MM.1S (cell line): ENCODE data around the gene AGAP1.

Source experiments
- DNase-seq: peaks from one replicate; pipeline ENCODE4 v3.0.0-alpha.2; 2015
- H2AFZ ChIP-seq: fragments of 300-600 bp; sonication (generic); 2 replicates; pipeline ENCODE4 v1.6.0; 2016; ENCODE audit warnings: antibody characterized with exemption, low read length
- H3F3A ChIP-seq: fragments of 300-600 bp; sonication (generic); 2 replicates; pipeline ENCODE4 v1.6.1; 2016; ENCODE audit warnings: mild to moderate bottlenecking, antibody characterized with exemption, low read length, moderate library complexity, mixed read lengths; ENCODE audit not compliant: insufficient read depth
- H3K27ac ChIP-seq: fragments of 300-600 bp; sonication (generic); 2 replicates; pipeline ENCODE4 v1.5.1; 2016; ENCODE audit warnings: mild to moderate bottlenecking, low read length
- H3K27me3 ChIP-seq: fragments of 300-600 bp; sonication (generic); replicated peaks from 2 replicates; pipeline ENCODE4 v1.6.0; 2016; ENCODE audit warnings: low read length; ENCODE audit not compliant: insufficient read depth
- H3K36me3 ChIP-seq: fragments of 300-600 bp; sonication (generic); replicated peaks from 2 replicates; pipeline ENCODE4 v1.6.1; 2016; ENCODE audit warnings: mild to moderate bottlenecking, low read length, mixed read lengths; ENCODE audit not compliant: insufficient read depth
- H3K4me1 ChIP-seq: fragments of 300-600 bp; sonication (generic); 2 replicates; pipeline ENCODE4 v1.6.1; 2016; ENCODE audit warnings: low read length, mixed read lengths
- H3K4me2 ChIP-seq: fragments of 300-600 bp; sonication (generic); 2 replicates; pipeline ENCODE4 v1.6.0; 2016; ENCODE audit warnings: low read depth, low read length
- H3K4me3 ChIP-seq: fragments of 300-600 bp; sonication (generic); 2 replicates; pipeline ENCODE4 v1.5.1; 2016; ENCODE audit warnings: low read length, mixed read lengths
- H3K79me2 ChIP-seq: fragments of 300-600 bp; sonication (generic); 2 replicates; pipeline ENCODE4 v1.6.1; 2016; ENCODE audit warnings: mixed run types, low read length, mixed read lengths
- H3K9ac ChIP-seq: fragments of 300-600 bp; sonication (generic); 2 replicates; pipeline ENCODE4 v1.6.1; 2016; ENCODE audit warnings: low read length, mixed read lengths
- H3K9me2 ChIP-seq: fragments of 300-600 bp; sonication (generic); replicated peaks from 2 replicates; pipeline ENCODE4 v1.6.1; 2016; ENCODE audit warnings: mild to moderate bottlenecking, low read length, mixed read lengths; ENCODE audit not compliant: insufficient read depth
- H3K9me3 ChIP-seq: fragments of 300-600 bp; sonication (generic); replicated peaks from 2 replicates; pipeline ENCODE4 v1.6.1; 2016; ENCODE audit warnings: mild to moderate bottlenecking, low read length, mixed read lengths; ENCODE audit not compliant: insufficient read depth
- H4K20me1 ChIP-seq: fragments of 300-600 bp; sonication (generic); 2 replicates; pipeline ENCODE4 v1.6.1; 2016; ENCODE audit warnings: mild to moderate bottlenecking, low read length, moderate library complexity, mixed read lengths; ENCODE audit not compliant: insufficient read depth
- EZH2 ChIP-seq: fragments of 300-600 bp; sonication (generic); optimal IDR thresholded peaks from 2 replicates; pipeline ENCODE3; 2017; ENCODE audit warnings: low read depth, mild to moderate bottlenecking, antibody characterized with exemption, low read length, mixed read lengths
- EZH2phosphoT487 ChIP-seq: fragments of 300-600 bp; sonication (generic); IDR thresholded peaks from 2 replicates; pipeline ENCODE4 v1.6.1; 2018; ENCODE audit warnings: antibody characterized with exemption, low read length
- TF ChIP-seq, protein P1 (sequence below): fragments of 300-600 bp; sonication (generic); IDR thresholded peaks from 2 replicates; pipeline ENCODE4 v1.5.1; 2016; ENCODE audit warnings: antibody characterized with exemption, low read length, mixed read lengths

AGAP1 gene

DNA sequence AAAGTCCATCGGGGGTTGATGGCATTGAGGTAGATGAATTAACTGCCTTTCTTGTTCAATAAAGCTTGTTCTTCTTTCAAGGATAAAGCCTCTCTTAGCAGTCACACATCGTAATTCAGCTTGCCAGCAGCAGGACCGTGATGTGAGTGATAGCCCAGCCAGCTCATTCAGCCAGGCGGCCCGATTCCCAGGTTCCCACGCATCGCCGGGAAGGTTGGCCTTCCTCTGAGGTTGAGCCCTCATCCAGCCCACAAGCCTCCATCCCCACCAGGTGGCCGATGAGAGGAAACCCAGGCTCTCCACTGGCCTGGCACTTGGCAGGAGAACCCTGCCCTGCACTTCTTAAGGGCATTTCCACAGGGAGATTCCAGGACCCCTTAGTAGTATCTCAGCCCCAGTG is 4.7 kb downstream of the AGAP1 start:
- peak overlapping the region; percentile 100; the same call in 1 of the 2 replicates for H3K27ac ChIP-seq
- peak overlapping the region; percentile 99; the same call in 1 of the 2 replicates for H3K4me2 ChIP-seq
- H3K79me2 ChIP-seq: peaks cover 85% of the 10 kb centered on the region
- H3K27me3 ChIP-seq: no peaks in the 10 kb centered on the region
- H2AFZ ChIP-seq: no peak overlapping the region
- no peak overlapping the region for H3K4me3 ChIP-seq
- H3K36me3 ChIP-seq: no peaks in the 10 kb centered on the region
- H3K9ac ChIP-seq: no peak overlapping the region
- no peaks in the 10 kb centered on the region for H3K9me2 ChIP-seq
- H3F3A ChIP-seq: peaks cover 46% of the 10 kb centered on the region
- no peak for DNase-seq
- H3K9me3 ChIP-seq: no peaks in the 10 kb centered on the region
- TF ChIP-seq EZH2phosphoT487: no peak
- no peak for TF ChIP-seq EZH2
- TF ChIP-seq, protein P1, sequence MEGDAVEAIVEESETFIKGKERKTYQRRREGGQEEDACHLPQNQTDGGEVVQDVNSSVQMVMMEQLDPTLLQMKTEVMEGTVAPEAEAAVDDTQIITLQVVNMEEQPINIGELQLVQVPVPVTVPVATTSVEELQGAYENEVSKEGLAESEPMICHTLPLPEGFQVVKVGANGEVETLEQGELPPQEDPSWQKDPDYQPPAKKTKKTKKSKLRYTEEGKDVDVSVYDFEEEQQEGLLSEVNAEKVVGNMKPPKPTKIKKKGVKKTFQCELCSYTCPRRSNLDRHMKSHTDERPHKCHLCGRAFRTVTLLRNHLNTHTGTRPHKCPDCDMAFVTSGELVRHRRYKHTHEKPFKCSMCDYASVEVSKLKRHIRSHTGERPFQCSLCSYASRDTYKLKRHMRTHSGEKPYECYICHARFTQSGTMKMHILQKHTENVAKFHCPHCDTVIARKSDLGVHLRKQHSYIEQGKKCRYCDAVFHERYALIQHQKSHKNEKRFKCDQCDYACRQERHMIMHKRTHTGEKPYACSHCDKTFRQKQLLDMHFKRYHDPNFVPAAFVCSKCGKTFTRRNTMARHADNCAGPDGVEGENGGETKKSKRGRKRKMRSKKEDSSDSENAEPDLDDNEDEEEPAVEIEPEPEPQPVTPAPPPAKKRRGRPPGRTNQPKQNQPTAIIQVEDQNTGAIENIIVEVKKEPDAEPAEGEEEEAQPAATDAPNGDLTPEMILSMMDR: peak; percentile 13; the same call in 1 of the 2 replicates
- no peaks in the 10 kb centered on the region for H4K20me1 ChIP-seq
- H3K4me1 ChIP-seq: peaks cover 63% of the 10 kb centered on the region

DNA sequence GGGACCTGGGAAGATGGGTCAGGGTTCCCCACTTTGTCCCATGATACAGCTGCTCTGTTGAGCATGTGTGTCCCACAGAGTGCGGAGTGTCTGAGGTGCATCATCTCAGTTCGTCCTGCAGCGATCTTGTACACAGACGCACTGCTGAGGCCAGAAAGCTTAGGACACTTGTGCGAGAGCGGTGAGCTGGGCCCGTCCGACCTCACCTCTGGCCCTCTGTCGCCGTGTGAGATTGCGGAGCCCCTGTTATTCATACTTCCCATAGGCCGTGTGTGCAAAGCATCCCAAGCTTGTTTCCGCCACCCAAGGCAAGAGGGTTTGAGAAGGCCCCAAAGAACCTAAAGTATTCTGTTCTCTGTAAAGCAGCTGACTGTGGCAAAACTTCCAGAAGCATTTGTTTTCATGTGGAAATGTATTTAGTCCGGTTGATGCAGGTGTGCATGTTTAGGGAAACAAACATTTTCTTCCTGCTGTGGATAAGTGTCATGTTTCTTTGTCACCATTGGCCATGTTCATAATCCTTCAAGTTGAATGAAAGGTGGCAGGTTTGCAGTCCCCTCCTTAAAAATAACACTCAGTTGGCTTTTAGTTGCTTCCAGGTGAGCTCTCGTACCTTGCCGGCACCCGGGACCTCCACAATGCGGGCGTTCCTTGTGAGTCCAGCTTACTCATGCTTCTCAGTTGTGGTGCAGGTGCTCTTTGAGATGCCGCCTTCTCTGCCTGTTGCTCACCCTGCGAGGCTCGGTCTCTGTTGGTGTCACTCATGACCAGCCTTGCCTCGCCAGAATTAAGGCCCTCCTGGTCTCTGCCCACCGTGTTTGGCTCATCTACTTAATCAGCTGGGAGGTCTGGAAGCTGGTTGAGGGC is 5.3 kb downstream of the AGAP1 start:
- peaks cover 67% of the 10 kb centered on the region for H3K4me1 ChIP-seq
- peak overlapping the region; percentile 100 for H3K27ac ChIP-seq
- no peaks in the 10 kb centered on the region for H3K9me3 ChIP-seq
- peak overlapping the region; percentile 99 for H3K4me2 ChIP-seq
- TF ChIP-seq, protein P1: no peak
- TF ChIP-seq EZH2 (no peak), EZH2phosphoT487 (no peak)
- no peaks in the 10 kb centered on the region for H4K20me1 ChIP-seq
- H2AFZ ChIP-seq: no peak overlapping the region
- DNase-seq: no peak
- H3K27me3 ChIP-seq: no peaks in the 10 kb centered on the region
- H3K79me2 ChIP-seq: peaks cover 91% of the 10 kb centered on the region
- H3K4me3 ChIP-seq: peak overlapping the region; percentile 59; the same call in 1 of the 2 replicates
- H3K9me2 ChIP-seq: no peaks in the 10 kb centered on the region
- no peaks in the 10 kb centered on the region for H3K36me3 ChIP-seq
- H3K9ac ChIP-seq: peak overlapping the region; percentile 93
- H3F3A ChIP-seq: peaks cover 46% of the 10 kb centered on the region

DNA sequence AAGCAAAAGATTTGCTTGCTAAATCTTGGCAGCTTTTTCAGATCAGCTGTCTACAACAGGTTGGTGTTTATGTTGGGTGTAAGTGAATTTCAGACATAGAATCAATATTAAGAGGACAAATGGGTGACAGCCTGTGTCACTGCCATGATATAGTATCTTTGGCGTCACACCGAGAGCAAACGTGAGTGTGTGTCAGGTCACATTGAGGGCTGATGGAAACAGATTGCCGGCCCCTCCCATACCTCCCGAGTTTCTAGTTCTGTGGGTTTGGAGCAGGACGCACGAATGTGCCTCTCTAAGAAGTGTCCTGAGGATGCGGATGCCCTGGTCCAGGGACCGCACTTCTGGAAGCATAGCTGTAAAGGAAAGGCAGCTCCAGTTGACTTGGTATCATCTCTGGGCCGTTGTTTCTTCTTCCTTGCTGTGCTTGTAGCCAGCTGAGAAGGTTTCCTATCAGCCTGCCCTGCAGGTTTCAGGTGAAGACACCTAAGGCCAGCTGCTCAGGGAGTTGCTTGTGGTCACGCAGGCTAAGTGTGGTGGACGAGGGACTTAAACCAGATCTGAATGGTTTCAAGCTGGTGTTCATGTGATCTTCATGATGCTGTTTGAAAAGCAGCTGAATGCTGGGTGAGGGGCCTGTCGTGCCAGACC is 6.4 kb downstream of the AGAP1 start:
- H3K9me3 ChIP-seq: no peaks in the 10 kb centered on the region
- no peaks in the 10 kb centered on the region for H4K20me1 ChIP-seq
- H3K4me1 ChIP-seq: peaks cover 67% of the 10 kb centered on the region
- TF ChIP-seq EZH2phosphoT487: no peak
- TF ChIP-seq, protein P1: no peak
- TF ChIP-seq EZH2: no peak
- H3K27me3 ChIP-seq: no peaks in the 10 kb centered on the region
- peak overlapping the region; percentile 59 for H3K4me3 ChIP-seq
- peak overlapping the region; percentile 100 for H3K27ac ChIP-seq
- DNase-seq: peak; percentile 87
- no peak overlapping the region for H2AFZ ChIP-seq
- H3K4me2 ChIP-seq: peak overlapping the region; percentile 99
- peaks cover 95% of the 10 kb centered on the region for H3K79me2 ChIP-seq
- H3K9ac ChIP-seq: peak overlapping the region; percentile 93
- H3F3A ChIP-seq: peaks cover 46% of the 10 kb centered on the region
- no peaks in the 10 kb centered on the region for H3K9me2 ChIP-seq
- no peaks in the 10 kb centered on the region for H3K36me3 ChIP-seq
